Stimulated activated memory B cell treated with anti-CD40 and anti-IgM and Interleukin-4, amounts not matched to agents 10 μg/mL and 1 μg/mL and 100 μg/mL, for 72 hours (primary cell): ENCODE data around the gene CST6.

Experiments used
- ATAC-seq: fragments of 150-1000 bp; cut with Tn5 transposase; 2 replicates; pipeline ENCODE4 v1.10.0; 2021
- H3K27ac Mint-ChIP-seq: one replicate; pipeline ENCODE4 v1.8.0; 2022; ENCODE audit warnings: mild to moderate bottlenecking, mixed read lengths
- H3K27me3 Mint-ChIP-seq: one replicate; pipeline ENCODE4 v1.8.0; 2022; ENCODE audit warnings: mixed read lengths
- H3K36me3 Mint-ChIP-seq: one replicate; pipeline ENCODE4 v1.8.0; 2022; ENCODE audit warnings: mixed read lengths
- H3K4me1 Mint-ChIP-seq: one replicate; pipeline ENCODE4 v1.8.0; 2022; ENCODE audit warnings: mixed read lengths
- H3K4me3 Mint-ChIP-seq: one replicate; pipeline ENCODE4 v1.8.0; 2022; ENCODE audit warnings: mild to moderate bottlenecking, moderate library complexity, mixed read lengths
- H3K9me3 Mint-ChIP-seq: one replicate; pipeline ENCODE4 v1.8.0; 2022; ENCODE audit warnings: mixed read lengths

The CST6 gene

DNA sequence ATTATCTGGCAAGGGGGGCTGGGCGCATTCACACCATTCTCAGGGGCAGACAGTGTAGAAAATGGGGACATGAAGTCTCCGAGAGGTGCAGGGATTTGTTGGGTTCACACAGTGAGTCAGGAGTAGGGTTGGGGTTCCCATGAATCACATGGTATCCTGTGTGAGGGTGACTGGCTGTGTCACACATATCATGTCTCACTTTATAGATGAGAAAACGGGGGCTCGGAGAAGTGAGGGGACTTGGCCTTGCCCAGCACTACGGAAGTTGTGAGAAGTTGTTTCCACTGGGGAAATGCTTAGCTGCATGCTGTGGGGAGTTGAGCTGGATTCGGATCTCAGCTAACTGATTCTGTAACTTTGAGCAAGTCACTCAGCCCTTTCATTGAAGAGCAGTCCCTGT is 32.9 kb downstream of the CST6 start:
- peak; percentile 2 for ATAC-seq
- Mint-ChIP-seq H3K4me3 (peak overlapping the region; percentile 45), H3K27me3 (peaks cover 16% of the 10 kb centered on the region), H3K27ac (no peak overlapping the region), H3K4me1 (peaks cover 22% of the 10 kb centered on the region), H3K36me3 (no peaks in the 10 kb centered on the region), H3K9me3 (no peaks in the 10 kb centered on the region)

GRCh38 chr11:66045177-66045639 is 33.4 kb downstream of the CST6 start:
- H3K4me1 Mint-ChIP-seq: peaks cover 23% of the 10 kb centered on the region

DNA sequence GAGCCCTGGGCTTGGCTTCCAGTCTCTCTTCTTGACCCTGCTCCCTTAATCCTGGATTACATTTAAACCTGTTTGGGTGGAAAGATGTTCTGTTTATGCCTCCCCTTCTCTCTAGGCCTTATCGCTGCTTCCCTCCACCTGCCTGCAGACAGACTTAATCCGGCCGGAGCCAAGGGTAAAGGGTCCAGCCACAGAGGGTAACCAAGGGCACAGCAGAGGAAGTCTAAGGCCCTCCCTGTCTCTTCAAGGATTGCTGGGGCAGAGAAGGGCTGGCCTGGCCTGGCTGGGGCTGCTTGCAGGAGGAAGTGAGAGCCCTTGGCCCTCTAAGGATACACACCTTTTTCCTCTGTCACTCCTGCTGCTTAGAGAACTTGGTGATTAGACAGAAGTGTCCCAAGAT is 35.1 kb downstream of the CST6 start:
- ATAC-seq: no peak
- Mint-ChIP-seq H3K9me3 (no peaks in the 10 kb centered on the region), H3K27me3 (peaks cover 18% of the 10 kb centered on the region)

More at GRCh38 chr11:66045177-66045639, 33.4 kb downstream of the CST6 start:
- H3K4me3 Mint-ChIP-seq: peak overlapping the region; percentile 45
- H3K27ac Mint-ChIP-seq: no peak overlapping the region
- peak; percentile 90 for ATAC-seq
- H3K36me3 Mint-ChIP-seq: no peaks in the 10 kb centered on the region
- peaks cover 18% of the 10 kb centered on the region for H3K27me3 Mint-ChIP-seq
- H3K9me3 Mint-ChIP-seq: no peaks in the 10 kb centered on the region

DNA sequence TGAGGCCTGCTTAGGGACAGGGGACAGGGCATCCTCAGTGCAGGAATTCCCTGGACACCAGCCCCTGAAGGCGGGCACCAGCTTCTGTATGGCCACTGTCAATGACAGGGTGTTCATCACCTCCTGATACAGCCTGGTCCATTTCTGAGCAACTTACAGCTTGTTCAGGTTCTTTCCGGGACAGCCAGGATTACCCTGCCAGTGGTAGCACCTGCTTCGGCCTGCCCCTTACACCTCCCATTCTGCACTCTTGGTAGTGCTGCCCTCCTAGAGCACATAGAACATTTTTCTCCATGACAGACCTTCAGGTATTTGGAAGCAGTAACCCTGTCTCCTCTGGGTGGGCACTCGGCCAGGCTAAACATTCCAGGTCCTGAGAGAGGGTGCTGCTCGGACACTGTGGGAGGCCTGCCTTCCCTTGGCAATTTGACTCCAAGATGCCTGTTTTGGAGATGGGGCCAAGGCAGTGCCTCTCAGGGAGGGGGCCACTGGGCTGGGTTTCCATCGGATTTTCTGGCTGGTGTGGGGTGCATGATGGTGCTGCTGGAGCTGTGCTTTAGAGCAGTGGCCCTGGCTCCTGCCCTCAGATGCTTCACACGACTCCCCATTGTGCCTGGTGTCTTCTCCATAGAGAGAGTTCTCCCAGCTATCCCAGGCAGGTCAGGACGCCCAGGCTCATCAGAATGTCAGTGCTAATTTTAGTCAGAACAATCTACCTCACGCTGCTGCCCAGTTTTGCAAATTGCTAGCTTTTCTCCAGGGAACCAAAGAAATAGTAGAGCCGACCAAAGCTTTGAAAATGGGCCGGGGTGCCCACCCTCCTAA is 35.9 kb downstream of the CST6 start:
- no peak for ATAC-seq
- H3K9me3 Mint-ChIP-seq: no peaks in the 10 kb centered on the region
- H3K4me1 Mint-ChIP-seq: peaks cover 40% of the 10 kb centered on the region
- peaks cover 18% of the 10 kb centered on the region for H3K27me3 Mint-ChIP-seq
- no peak overlapping the region for H3K4me3 Mint-ChIP-seq
- H3K36me3 Mint-ChIP-seq: peaks cover 5% of the 10 kb centered on the region
- H3K27ac Mint-ChIP-seq: no peak overlapping the region

More for the DNA sequence above, 35.1 kb downstream of the CST6 start:
- no peak overlapping the region for H3K4me3 Mint-ChIP-seq
- H3K27ac Mint-ChIP-seq: no peak overlapping the region
- no peaks in the 10 kb centered on the region for H3K36me3 Mint-ChIP-seq
- H3K4me1 Mint-ChIP-seq: peaks cover 34% of the 10 kb centered on the region

DNA sequence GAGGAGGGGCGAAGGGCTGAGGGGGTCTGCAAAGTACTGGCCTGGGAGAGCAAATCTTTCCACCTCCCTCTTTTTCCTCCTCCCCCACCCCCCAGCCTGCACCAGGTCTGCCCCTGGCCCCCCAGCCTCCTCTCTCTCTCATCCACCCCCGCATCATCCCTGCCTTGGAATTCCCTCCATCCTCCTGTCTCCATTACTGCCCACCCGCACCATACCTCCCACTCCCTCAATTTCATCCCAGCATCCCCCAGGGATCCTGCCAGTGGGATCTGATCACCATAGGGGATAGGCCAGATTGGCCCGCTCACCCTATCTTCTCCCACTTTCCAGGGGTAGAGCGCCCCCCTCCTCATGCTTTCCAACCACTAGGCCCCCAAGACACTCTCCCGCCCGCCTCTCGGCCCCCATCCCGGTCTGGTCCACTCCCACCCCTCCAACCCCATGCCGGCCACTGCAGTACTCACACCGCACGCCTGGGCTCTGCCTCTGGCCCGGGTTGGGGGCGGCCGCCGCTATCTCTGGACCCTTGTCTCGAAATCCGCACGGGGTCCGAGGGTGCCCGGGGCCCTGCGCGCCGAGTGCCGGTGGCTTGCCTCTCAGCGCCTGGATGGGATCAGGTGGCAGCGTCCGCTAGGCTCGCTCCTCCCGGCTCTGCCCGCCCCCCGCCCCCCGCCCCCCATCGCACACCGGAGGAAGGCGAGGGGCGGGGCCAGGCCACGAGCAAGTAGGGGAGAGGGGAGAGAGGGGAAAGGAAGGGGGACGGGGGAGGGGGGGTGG is 36.9 kb downstream of the CST6 start, which contains the start of gene GAL3ST3:
Gene GAL3ST3, minus strand, starts transcription at position 615 of the 777 bp plus-strand sequence. CDS start 3,746 bp downstream, outside the sequence.
- Mint-ChIP-seq H3K27ac (peak within 1 kb of the TSS; percentile 94), H3K4me1 (peaks cover 47% of the 10 kb centered on the region), H3K27me3 (peaks cover 18% of the 10 kb centered on the region), H3K36me3 (peaks cover 5% of the 10 kb centered on the region), H3K9me3 (no peaks in the 10 kb centered on the region), H3K4me3 (no peak within 1 kb of the TSS)
- no peak for ATAC-seq

DNA sequence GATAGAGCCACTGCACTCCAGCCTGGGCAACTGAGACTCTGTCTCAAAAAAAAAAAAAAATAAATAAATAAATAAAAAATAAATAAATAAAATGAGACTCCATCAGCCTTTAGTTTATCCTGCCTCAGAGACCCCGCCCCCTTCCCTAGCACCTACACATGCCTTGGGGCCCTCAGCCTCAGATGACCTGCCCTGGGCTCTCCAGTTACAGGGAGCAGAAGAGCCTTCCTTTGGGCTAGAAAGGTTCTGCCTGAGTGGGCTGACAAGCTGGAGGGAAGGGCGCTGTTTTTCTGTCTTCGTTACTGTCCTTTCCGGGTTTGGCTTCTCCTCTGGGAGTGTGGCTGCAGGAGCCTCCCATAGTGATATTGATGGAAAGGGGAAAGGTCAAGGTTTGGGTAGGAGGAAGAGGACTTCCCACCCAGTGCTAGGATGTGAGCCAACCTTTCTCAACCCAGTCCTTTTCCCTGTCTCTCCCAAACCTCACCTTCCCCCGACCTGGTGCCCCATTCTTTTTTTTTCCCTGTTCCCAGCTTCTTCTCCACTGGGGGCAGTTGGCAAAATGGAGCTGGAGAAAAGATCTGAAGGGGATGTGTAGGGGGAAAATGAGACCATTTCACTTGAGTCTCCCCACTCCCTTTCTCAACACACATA is 38.9 kb downstream of the CST6 start:
- Mint-ChIP-seq H3K4me1 (peaks cover 37% of the 10 kb centered on the region), H3K27me3 (peaks cover 18% of the 10 kb centered on the region), H3K36me3 (peaks cover 19% of the 10 kb centered on the region), H3K9me3 (no peaks in the 10 kb centered on the region), H3K4me3 (peak overlapping the region; percentile 99), H3K27ac (peak overlapping the region; percentile 94)
- ATAC-seq: no peak

DNA sequence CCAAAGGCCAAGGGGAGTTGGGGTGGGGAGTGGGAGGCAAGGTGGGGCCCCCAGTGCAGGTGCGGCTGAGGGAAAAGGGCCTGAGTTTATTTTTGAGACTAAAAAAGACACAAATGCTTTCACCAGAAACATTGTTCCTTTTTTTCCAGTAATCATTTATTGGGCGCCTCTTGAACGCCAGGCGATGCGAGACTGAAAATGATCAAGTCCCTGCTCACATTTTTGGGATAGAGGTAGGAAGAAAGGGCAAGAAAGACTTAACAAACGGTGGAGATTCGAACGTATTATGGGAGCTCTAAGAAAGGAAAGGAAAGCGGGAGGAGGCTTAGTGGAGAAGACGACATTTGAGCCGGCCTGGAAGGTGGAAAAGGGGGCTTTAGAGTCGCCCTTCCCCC is 39.6 kb downstream of the CST6 start:
- peaks cover 26% of the 10 kb centered on the region for H3K36me3 Mint-ChIP-seq
- H3K27ac Mint-ChIP-seq: peak overlapping the region; percentile 94
- H3K4me1 Mint-ChIP-seq: peaks cover 35% of the 10 kb centered on the region
- H3K4me3 Mint-ChIP-seq: peak overlapping the region; percentile 99
- no peaks in the 10 kb centered on the region for H3K9me3 Mint-ChIP-seq
- H3K27me3 Mint-ChIP-seq: peaks cover 18% of the 10 kb centered on the region
- ATAC-seq: no peak

DNA sequence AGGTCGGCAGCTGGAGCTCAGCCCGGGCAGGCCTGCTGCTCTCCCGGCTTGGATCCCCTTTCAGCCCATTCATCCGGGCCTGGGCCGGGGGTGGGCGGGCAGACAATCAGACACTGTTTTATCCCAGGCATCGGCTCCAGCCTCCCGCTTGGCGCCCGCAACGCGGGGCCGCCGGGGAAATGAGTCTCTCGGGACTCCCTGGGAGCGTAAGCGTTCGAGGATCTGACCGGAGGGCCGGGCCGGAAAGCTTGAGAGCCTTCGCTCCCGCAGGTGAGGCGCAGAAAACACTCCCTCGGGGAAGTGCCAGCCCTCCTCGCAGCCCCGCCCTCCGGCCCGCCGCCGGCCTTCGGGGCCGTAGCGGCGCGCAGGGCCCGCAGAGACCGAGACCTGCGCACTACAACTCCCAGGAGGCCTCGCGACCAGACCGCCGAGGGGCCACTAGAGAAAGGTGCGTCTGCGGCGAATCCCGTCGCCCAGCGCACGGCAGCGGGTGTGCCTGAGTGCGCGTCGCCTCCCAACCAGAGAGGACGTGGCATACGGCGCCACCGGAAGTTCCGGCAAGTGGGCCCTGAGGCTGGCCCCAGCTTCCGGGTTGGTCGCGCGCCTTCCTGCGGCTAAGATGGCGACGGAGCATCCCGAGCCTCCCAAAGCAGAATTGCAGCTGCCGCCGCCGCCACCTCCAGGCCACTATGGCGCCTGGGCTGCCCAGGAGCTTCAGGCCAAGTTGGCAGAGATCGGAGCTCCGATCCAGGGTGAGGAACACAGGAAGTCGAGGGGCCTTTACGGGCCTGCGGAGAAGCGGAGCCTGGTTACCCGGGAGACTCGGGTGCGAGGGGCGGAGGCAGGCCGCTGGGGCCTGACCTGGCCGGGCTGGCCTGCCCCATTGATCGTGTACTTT is 40.2 kb downstream of the CST6 start, which contains the start of gene SF3B2:
Gene SF3B2, plus strand, starts transcription at position 599 of the 898 bp plus-strand sequence. Its CDS starts 21 bp downstream, at position 620.
- ATAC-seq: peak; percentile 99
- Mint-ChIP-seq H3K4me1 (peaks cover 35% of the 10 kb centered on the region), H3K9me3 (no peaks in the 10 kb centered on the region), H3K27ac (peak within 1 kb of the TSS; percentile 94), H3K27me3 (peaks cover 18% of the 10 kb centered on the region), H3K36me3 (peaks cover 32% of the 10 kb centered on the region), H3K4me3 (peak within 1 kb of the TSS; percentile 99)

GRCh38 chr11:66052664-66052982 is 40.8 kb downstream of the CST6 start:
- no peak for ATAC-seq
- Mint-ChIP-seq H3K27ac (peak overlapping the region; percentile 94), H3K36me3 (peaks cover 38% of the 10 kb centered on the region), H3K4me3 (peak overlapping the region; percentile 99), H3K9me3 (no peaks in the 10 kb centered on the region), H3K4me1 (peaks cover 35% of the 10 kb centered on the region), H3K27me3 (peaks cover 18% of the 10 kb centered on the region)

- Mint-ChIP-seq H3K4me1 (peaks cover 39% of the 10 kb centered on the region), H3K27ac (no peak overlapping the region), H3K27me3 (no peaks in the 10 kb centered on the region)
These were observed 43.2 kb downstream of the CST6 start for GRCh38 chr11:66055021-66055420.

GRCh38 chr11:66056501-66056900 is 44.7 kb downstream of the CST6 start:
- Mint-ChIP-seq H3K27me3 (no peaks in the 10 kb centered on the region), H3K4me3 (no peak overlapping the region), H3K36me3 (peaks cover 77% of the 10 kb centered on the region), H3K27ac (no peak overlapping the region), H3K9me3 (no peaks in the 10 kb centered on the region), H3K4me1 (peaks cover 43% of the 10 kb centered on the region)
- ATAC-seq: no peak

More at GRCh38 chr11:66055021-66055420, 43.2 kb downstream of the CST6 start:
- Mint-ChIP-seq H3K9me3 (no peaks in the 10 kb centered on the region), H3K36me3 (peaks cover 62% of the 10 kb centered on the region), H3K4me3 (no peak overlapping the region)
- ATAC-seq: no peak

DNA sequence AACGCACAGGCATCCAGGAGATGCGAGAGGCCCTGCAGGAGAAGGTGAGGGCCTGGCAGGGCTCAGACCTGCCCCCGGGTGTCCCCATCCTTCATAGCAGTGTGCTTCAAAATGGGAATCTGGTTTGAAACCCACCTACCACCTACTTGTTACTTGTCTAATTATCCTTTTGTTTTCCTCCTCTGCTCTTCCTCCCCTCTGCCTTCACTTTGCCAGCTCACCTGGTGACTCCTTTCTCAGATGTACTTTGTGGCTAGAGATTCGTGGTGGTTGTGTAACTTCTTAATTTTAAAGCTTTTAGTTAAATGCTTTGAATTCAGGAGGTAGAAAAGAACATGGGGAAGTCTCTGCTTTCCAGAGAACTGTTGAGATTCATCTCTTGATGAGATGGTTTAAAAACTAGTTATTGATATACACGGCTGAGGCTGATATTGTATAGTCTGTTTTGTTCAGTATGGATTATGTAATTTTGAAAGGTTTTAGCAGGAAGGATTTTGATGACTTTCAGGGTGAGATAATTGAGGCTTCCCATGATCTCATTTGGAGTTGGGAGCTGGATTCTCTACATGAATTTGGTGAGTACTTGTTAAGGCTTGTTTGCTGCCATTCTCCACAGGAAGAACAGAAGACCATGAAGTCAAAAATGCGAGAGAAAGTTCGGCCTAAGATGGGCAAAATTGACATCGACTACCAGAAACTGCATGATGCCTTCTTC is 48.3 kb downstream of the CST6 start:
- no peak for ATAC-seq
- H3K36me3 Mint-ChIP-seq: peaks cover 95% of the 10 kb centered on the region
- H3K4me1 Mint-ChIP-seq: peaks cover 41% of the 10 kb centered on the region
- H3K9me3 Mint-ChIP-seq: no peaks in the 10 kb centered on the region
- no peak overlapping the region for H3K4me3 Mint-ChIP-seq
- H3K27ac Mint-ChIP-seq: peak overlapping the region; percentile 74
- H3K27me3 Mint-ChIP-seq: no peaks in the 10 kb centered on the region

GRCh38 chr11:66061268-66061667 is 49.5 kb downstream of the CST6 start:
- Mint-ChIP-seq H3K9me3 (no peaks in the 10 kb centered on the region), H3K4me3 (no peak overlapping the region), H3K27me3 (no peaks in the 10 kb centered on the region), H3K36me3 (peaks cover 93% of the 10 kb centered on the region), H3K27ac (peak overlapping the region; percentile 74), H3K4me1 (peaks cover 44% of the 10 kb centered on the region)
- ATAC-seq: no peak

DNA sequence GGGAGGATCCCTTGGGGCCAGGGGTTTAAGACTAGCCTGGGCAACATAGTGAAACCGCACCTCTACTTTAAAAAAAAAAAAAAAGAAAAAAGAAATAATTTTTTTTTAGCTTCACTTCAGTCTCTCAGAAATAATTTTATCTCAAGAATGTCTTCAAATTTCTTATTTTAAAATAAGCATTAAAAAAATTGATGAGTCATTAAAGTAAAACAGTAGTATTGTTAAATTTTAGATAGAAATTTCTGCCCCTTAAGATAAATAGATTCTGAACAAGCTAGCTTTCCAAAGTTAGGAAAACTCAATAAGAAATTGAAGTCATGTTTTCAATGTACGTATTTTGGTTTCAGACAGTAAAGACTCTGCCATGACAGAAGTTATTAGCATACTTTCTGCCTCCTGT is 50.6 kb downstream of the CST6 start:
- Mint-ChIP-seq H3K9me3 (no peaks in the 10 kb centered on the region), H3K4me3 (no peak overlapping the region), H3K36me3 (peaks cover 93% of the 10 kb centered on the region), H3K4me1 (peaks cover 56% of the 10 kb centered on the region), H3K27me3 (no peaks in the 10 kb centered on the region), H3K27ac (no peak overlapping the region)
- no peak for ATAC-seq
